ENCODE measurements around the gene AMN.
"Not testable (repeated sequence)": the region's sequence is repeated elsewhere in the genome, so short reads cannot be mapped to it uniquely, and the experiment has no call there.

Gene AMN

GRCh38 chr14:102888748-102889147 is 33.7 kb upstream of the AMN start:
- Histone ChIP-seq H3K4me1 (ENCODE audit: control insufficient read depth, low read depth, low read length) (no peaks in the 10 kb centered on the region), H3K27ac (ENCODE audit: low read length) (no peak overlapping the region), H3K36me3 (ENCODE audit: control insufficient read depth, low read depth, low read length) (no peaks in the 10 kb centered on the region), H3K4me3 (ENCODE audit: low read length) (no peak overlapping the region), H3K9me3 (ENCODE audit: control insufficient read depth, low read depth, low read length) (no peaks in the 10 kb centered on the region), H3K9ac (ENCODE audit: low read length) (no peak overlapping the region), H3K27me3 (ENCODE audit: control insufficient read depth, insufficient read depth, low read length) (no peaks in the 10 kb centered on the region)

- Histone ChIP-seq H3K4me1 (ENCODE audit: control insufficient read depth, low read depth, low read length) (no peaks in the 10 kb centered on the region), H3K9me3 (ENCODE audit: control insufficient read depth, low read depth, low read length) (no peaks in the 10 kb centered on the region), H3K36me3 (ENCODE audit: control insufficient read depth, low read depth, low read length) (no peaks in the 10 kb centered on the region), H3K27ac (ENCODE audit: low read length) (no peak overlapping the region), H3K27me3 (ENCODE audit: control insufficient read depth, insufficient read depth, low read length) (no peaks in the 10 kb centered on the region), H3K9ac (ENCODE audit: low read length) (no peak overlapping the region), H3K4me3 (ENCODE audit: low read length) (no peak overlapping the region)
These were observed 32.8 kb upstream of the AMN start for GRCh38 chr14:102889615-102890014.

- Histone ChIP-seq H3K9ac (ENCODE audit: low read length) (no peak overlapping the region), H3K9me3 (ENCODE audit: control insufficient read depth, low read depth, low read length) (no peaks in the 10 kb centered on the region), H3K4me3 (ENCODE audit: low read length) (no peak overlapping the region), H3K4me1 (ENCODE audit: control insufficient read depth, low read depth, low read length) (no peaks in the 10 kb centered on the region), H3K27me3 (ENCODE audit: control insufficient read depth, insufficient read depth, low read length) (no peaks in the 10 kb centered on the region), H3K27ac (ENCODE audit: low read length) (no peak overlapping the region), H3K36me3 (ENCODE audit: control insufficient read depth, low read depth, low read length) (no peaks in the 10 kb centered on the region)
These were observed 31.4 kb upstream of the AMN start for GRCh38 chr14:102891111-102891510.

GRCh38 chr14:102891556-102891955 is 30.9 kb upstream of the AMN start:
- Histone ChIP-seq H3K9me3 (ENCODE audit: control insufficient read depth, low read depth, low read length) (no peaks in the 10 kb centered on the region), H3K9ac (ENCODE audit: low read length) (no peak overlapping the region), H3K4me1 (ENCODE audit: control insufficient read depth, low read depth, low read length) (no peaks in the 10 kb centered on the region), H3K27ac (ENCODE audit: low read length) (no peak overlapping the region), H3K4me3 (ENCODE audit: low read length) (no peak overlapping the region), H3K36me3 (ENCODE audit: control insufficient read depth, low read depth, low read length) (no peaks in the 10 kb centered on the region), H3K27me3 (ENCODE audit: control insufficient read depth, insufficient read depth, low read length) (no peaks in the 10 kb centered on the region)

- Histone ChIP-seq H3K9me3 (ENCODE audit: control insufficient read depth, low read depth, low read length) (no peaks in the 10 kb centered on the region), H3K9ac (ENCODE audit: low read length) (no peak overlapping the region), H3K4me3 (ENCODE audit: low read length) (no peak overlapping the region), H3K36me3 (ENCODE audit: control insufficient read depth, low read depth, low read length) (no peaks in the 10 kb centered on the region), H3K4me1 (ENCODE audit: control insufficient read depth, low read depth, low read length) (no peaks in the 10 kb centered on the region), H3K27ac (ENCODE audit: low read length) (no peak overlapping the region), H3K27me3 (ENCODE audit: control insufficient read depth, insufficient read depth, low read length) (no peaks in the 10 kb centered on the region)
These were observed 29.8 kb upstream of the AMN start for GRCh38 chr14:102892651-102893050.

- Histone ChIP-seq H3K27ac (ENCODE audit: low read length) (no peak overlapping the region), H3K9ac (ENCODE audit: low read length) (no peak overlapping the region), H3K9me3 (ENCODE audit: control insufficient read depth, low read depth, low read length) (no peaks in the 10 kb centered on the region), H3K4me3 (ENCODE audit: low read length) (no peak overlapping the region), H3K27me3 (ENCODE audit: control insufficient read depth, insufficient read depth, low read length) (no peaks in the 10 kb centered on the region), H3K36me3 (ENCODE audit: control insufficient read depth, low read depth, low read length) (no peaks in the 10 kb centered on the region), H3K4me1 (ENCODE audit: control insufficient read depth, low read depth, low read length) (no peaks in the 10 kb centered on the region)
These were observed 29.0 kb upstream of the AMN start for GRCh38 chr14:102893452-102893851.

GRCh38 chr14:102896735-102897134 is 25.7 kb upstream of the AMN start:
- H3K36me3 ChIP-seq (ENCODE audit: control insufficient read depth, low read depth, low read length); H3K9ac ChIP-seq (ENCODE audit: low read length); H3K4me3 ChIP-seq (ENCODE audit: low read length); H3K4me1 ChIP-seq (ENCODE audit: control insufficient read depth, low read depth, low read length); H3K27ac ChIP-seq (ENCODE audit: low read length); H3K9me3 ChIP-seq (ENCODE audit: control insufficient read depth, low read depth, low read length); H3K27me3 ChIP-seq (ENCODE audit: control insufficient read depth, insufficient read depth, low read length): not testable (repeated sequence)

GRCh38 chr14:102897299-102898027 is 25.0 kb upstream of the AMN start:
- Histone ChIP-seq H3K36me3 (ENCODE audit: control insufficient read depth, low read depth, low read length) (no peaks in the 10 kb centered on the region), H3K27me3 (ENCODE audit: control insufficient read depth, insufficient read depth, low read length) (no peaks in the 10 kb centered on the region), H3K9me3 (ENCODE audit: control insufficient read depth, low read depth, low read length) (no peaks in the 10 kb centered on the region), H3K4me1 (ENCODE audit: control insufficient read depth, low read depth, low read length) (no peaks in the 10 kb centered on the region), H3K27ac (ENCODE audit: low read length) (no peak overlapping the region), H3K4me3 (ENCODE audit: low read length) (no peak overlapping the region), H3K9ac (ENCODE audit: low read length) (no peak overlapping the region)

- Histone ChIP-seq H3K9ac (ENCODE audit: low read length) (no peak overlapping the region), H3K27me3 (ENCODE audit: control insufficient read depth, insufficient read depth, low read length) (no peaks in the 10 kb centered on the region), H3K4me1 (ENCODE audit: control insufficient read depth, low read depth, low read length) (no peaks in the 10 kb centered on the region), H3K27ac (ENCODE audit: low read length) (no peak overlapping the region), H3K9me3 (ENCODE audit: control insufficient read depth, low read depth, low read length) (no peaks in the 10 kb centered on the region), H3K4me3 (ENCODE audit: low read length) (no peak overlapping the region), H3K36me3 (ENCODE audit: control insufficient read depth, low read depth, low read length) (no peaks in the 10 kb centered on the region)
These were observed 24.2 kb upstream of the AMN start for GRCh38 chr14:102898298-102898697.

- H3K4me3 ChIP-seq (ENCODE audit: low read length), result no peak overlapping the region
- no peaks in the 10 kb centered on the region for H3K27me3 ChIP-seq (ENCODE audit: control insufficient read depth, insufficient read depth, low read length)
- H3K4me1 ChIP-seq (ENCODE audit: control insufficient read depth, low read depth, low read length), result no peaks in the 10 kb centered on the region
- no peak overlapping the region for H3K27ac ChIP-seq (ENCODE audit: low read length)
- H3K36me3 ChIP-seq (ENCODE audit: control insufficient read depth, low read depth, low read length), result no peaks in the 10 kb centered on the region
- no peak overlapping the region for H3K9ac ChIP-seq (ENCODE audit: low read length)
- H3K9me3 ChIP-seq (ENCODE audit: control insufficient read depth, low read depth, low read length), result no peaks in the 10 kb centered on the region
These were observed 23.5 kb upstream of the AMN start for GRCh38 chr14:102898776-102899515.

- no peaks in the 10 kb centered on the region for H3K9me3 ChIP-seq (ENCODE audit: control insufficient read depth, low read depth, low read length)
- no peak overlapping the region for H3K4me3 ChIP-seq (ENCODE audit: low read length)
- no peaks in the 10 kb centered on the region for H3K4me1 ChIP-seq (ENCODE audit: control insufficient read depth, low read depth, low read length)
- H3K27ac ChIP-seq (ENCODE audit: low read length), result no peak overlapping the region
- H3K36me3 ChIP-seq (ENCODE audit: control insufficient read depth, low read depth, low read length), result no peaks in the 10 kb centered on the region
- H3K27me3 ChIP-seq (ENCODE audit: control insufficient read depth, insufficient read depth, low read length), result no peaks in the 10 kb centered on the region
- no peak overlapping the region for H3K9ac ChIP-seq (ENCODE audit: low read length)
These were observed 23.0 kb upstream of the AMN start for GRCh38 chr14:102899516-102899900.
